Measurements from ENCODE around the gene WDR5.

The WDR5 gene

GRCh38 chr9:134159566-134160245 is 23.8 kb downstream of the WDR5 start:
- no peak for DNase-seq

GRCh38 chr9:134161647-134162046 is 25.8 kb downstream of the WDR5 start:
- DNase-seq: no peak

- no peak for DNase-seq
Measured at GRCh38 chr9:134162212-134162775, 26.4 kb downstream of the WDR5 start.

- DNase-seq: no peak
Measured at GRCh38 chr9:134162926-134163370, 27.1 kb downstream of the WDR5 start.

- DNase-seq: peak; percentile 43
Measured at GRCh38 chr9:134163371-134164196, 27.7 kb downstream of the WDR5 start.

GRCh38 chr9:134164879-134165278 is 29.0 kb downstream of the WDR5 start:
- no peak for DNase-seq

- no peak for DNase-seq
Measured at GRCh38 chr9:134165357-134166315, 29.8 kb downstream of the WDR5 start.

- no peak for DNase-seq
Measured at GRCh38 chr9:134166374-134166773, 30.5 kb downstream of the WDR5 start.

GRCh38 chr9:134167530-134167931 is 31.6 kb downstream of the WDR5 start:
- no peak for DNase-seq

GRCh38 chr9:134168757-134169550 is 33.1 kb downstream of the WDR5 start:
- no peak for DNase-seq

- DNase-seq: no peak
Measured at GRCh38 chr9:134169724-134170401, 34.0 kb downstream of the WDR5 start.

GRCh38 chr9:134170532-134171315 is 34.8 kb downstream of the WDR5 start:
- no peak for DNase-seq

- no peak for DNase-seq
Measured at GRCh38 chr9:134171316-134172197, 35.7 kb downstream of the WDR5 start.

GRCh38 chr9:134172198-134173126 is 36.6 kb downstream of the WDR5 start:
- no peak for DNase-seq

- DNase-seq: no peak
Measured at GRCh38 chr9:134173127-134174072, 37.5 kb downstream of the WDR5 start.

- DNase-seq: no peak
Measured at GRCh38 chr9:134174073-134174449, 38.2 kb downstream of the WDR5 start.

All from NCI-H2029 (cell line).